C4-2B (cell line): ENCODE measurements around the gene AGAP1.

ENCODE experiments used
- H3K27ac ChIP-seq: fragments of 450-650 bp; 2 replicates; pipeline ENCODE4 v1.5.1; 2017
- ZFX ChIP-seq: fragments of 450-650 bp; IDR thresholded peaks from 2 replicates; pipeline ENCODE4 v1.6.1; 2017
- TF ChIP-seq, protein P1 (sequence below): fragments of 450-650 bp; conservative IDR thresholded peaks from 2 replicates; pipeline ENCODE4 v1.5.1; 2017; ENCODE audit warnings: mild to moderate bottlenecking

The AGAP1 gene

DNA sequence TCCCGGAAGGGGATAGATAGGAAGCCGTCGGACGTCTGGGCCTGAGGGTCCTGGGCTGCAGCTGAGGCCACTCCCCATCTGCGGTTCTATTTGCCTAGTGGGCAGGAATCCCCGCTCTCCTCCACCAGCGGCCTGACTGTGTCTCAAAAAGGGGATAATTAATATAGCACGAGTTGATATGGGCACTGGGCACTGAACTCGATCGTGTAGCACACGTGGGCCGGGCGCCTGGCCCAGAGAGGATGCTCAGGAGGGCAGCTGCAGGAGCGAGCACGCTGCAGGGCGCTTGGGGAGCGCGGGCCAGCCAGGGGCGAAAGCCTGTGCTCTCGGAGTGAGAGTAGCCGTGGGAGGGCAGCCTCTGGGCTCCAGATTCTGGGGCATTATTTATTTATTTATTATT, 683.1 kb downstream of the AGAP1 start:
- TF ChIP-seq, protein P1, sequence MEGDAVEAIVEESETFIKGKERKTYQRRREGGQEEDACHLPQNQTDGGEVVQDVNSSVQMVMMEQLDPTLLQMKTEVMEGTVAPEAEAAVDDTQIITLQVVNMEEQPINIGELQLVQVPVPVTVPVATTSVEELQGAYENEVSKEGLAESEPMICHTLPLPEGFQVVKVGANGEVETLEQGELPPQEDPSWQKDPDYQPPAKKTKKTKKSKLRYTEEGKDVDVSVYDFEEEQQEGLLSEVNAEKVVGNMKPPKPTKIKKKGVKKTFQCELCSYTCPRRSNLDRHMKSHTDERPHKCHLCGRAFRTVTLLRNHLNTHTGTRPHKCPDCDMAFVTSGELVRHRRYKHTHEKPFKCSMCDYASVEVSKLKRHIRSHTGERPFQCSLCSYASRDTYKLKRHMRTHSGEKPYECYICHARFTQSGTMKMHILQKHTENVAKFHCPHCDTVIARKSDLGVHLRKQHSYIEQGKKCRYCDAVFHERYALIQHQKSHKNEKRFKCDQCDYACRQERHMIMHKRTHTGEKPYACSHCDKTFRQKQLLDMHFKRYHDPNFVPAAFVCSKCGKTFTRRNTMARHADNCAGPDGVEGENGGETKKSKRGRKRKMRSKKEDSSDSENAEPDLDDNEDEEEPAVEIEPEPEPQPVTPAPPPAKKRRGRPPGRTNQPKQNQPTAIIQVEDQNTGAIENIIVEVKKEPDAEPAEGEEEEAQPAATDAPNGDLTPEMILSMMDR = no peak
- no peak for TF ChIP-seq ZFX
- H3K27ac ChIP-seq = no peak overlapping the region

DNA sequence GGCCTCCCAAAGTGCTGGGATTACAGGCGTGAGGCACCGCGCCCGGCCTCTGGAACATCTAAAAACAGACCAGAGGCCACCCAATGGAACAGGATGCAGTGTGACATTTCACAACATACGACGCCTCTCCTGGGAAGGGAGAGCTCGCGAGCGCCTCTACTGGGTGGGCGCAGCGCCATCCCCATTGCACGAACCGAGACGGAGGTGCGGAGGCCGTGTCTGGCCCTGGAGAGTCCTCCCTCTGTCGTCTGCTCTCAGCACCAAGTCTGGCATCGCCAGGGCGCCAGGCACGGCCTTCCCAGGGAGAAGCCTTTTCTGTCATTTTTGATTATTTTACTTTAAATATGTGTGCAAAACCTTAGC, 683.7 kb downstream of the AGAP1 start:
- TF ChIP-seq, protein P1 = no peak
- no peak for TF ChIP-seq ZFX
- no peak overlapping the region for H3K27ac ChIP-seq

- 0 out of 2 replicates have a peak overlapping the region, but pooled peaks have one; percentile 3 for H3K27ac ChIP-seq
- TF ChIP-seq ZFX = no peak
- TF ChIP-seq, protein P1 = peak; percentile 91
Measured at GRCh38 chr2:236177967-236178889, 684.4 kb downstream of the AGAP1 start.

DNA sequence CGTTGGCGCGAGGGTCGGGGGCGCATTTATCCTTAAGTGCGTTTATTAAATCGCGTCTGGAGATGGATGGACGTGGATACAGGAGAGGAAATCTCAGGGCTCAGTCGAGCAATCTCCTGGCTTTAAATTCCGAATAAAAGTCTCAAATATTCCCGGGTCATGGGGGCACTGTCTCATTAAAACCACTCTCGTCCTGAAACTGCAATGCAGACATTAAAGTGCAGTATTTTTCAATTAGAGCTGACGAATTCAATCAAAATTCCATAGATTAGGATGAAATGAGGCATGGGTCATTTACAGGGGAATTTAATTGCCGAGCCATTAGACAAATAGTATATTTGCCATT, 685.0 kb downstream of the AGAP1 start:
- no peak overlapping the region for H3K27ac ChIP-seq

DNA sequence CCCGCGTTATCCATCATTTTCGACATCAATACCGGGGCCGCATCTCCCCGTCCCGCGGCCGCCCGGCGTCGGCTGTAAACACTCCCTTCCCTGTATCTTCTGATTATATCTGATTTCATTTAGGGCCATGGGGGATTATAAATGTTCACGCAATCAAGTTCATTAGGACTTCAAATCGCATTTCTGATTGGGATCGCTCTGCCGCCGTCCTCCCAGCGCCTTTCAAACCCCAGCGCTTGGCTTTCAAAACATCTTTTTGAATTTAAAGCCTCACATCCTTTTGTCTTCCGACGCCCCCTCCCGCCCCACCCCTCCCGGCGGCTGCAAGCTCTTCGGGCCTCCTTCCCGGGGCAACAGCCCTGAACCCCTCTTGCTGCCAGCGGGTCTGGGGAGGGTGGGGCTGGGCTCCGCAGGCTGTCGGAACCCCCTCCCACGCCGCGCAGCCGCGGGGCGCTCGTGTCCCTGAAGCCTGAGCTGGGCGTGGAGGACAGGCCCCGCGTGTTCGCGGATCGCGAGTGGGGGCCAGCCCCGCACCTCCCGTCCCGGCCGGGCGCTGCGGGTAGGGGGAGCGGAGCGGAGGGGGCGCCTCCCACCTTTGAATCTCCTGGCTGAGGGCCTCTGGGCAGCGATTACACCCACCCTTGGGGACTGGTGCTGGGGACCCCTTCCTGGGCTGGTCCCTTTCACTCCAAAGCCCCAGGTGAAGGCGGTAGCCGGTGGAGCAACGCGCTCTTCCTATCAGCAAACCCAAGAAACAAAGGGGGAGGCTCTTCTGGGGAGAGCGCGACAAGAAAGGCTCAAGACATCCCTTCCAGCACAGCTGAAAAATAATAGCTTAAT, 685.6 kb downstream of the AGAP1 start:
- H3K27ac ChIP-seq = no peak overlapping the region
- TF ChIP-seq ZFX = no peak
- TF ChIP-seq, protein P1 = no peak

More for the DNA sequence above, 685.0 kb downstream of the AGAP1 start:
- TF ChIP-seq, protein P1 = no peak
- no peak for TF ChIP-seq ZFX

DNA sequence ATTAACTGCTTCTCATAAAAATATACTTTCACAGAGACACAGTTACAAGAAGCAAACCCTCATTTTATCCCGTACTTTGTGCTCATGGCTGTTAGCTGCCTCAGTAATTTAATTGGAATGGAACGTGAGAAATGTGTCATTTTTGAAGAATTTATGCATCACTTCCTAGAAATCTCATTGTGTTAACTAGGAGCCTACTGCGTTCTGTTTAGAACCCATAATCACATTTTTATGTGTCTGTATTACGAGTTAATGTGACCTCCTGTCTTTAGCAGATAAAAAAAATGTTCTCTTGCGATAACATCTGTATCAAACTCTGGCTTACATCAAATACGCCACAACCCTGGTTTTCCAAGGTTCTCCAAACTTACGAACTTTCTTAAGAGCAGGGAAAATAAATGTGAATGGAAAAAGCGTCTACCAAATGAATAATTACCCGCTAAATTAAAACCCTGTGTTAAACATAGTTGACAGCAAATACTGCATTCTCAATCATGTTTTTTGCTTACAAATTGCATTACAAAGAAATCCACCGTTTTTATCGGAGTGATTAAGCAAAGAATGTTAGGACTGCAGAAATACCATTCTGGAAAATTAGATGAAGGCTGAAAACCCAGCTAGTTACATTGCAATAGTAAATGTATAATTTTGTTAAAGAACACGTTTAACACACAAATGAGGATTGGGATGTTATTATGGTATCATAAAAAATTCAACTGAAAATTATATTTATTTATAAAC, 686.4 kb downstream of the AGAP1 start:
- H3K27ac ChIP-seq = no peak overlapping the region

More for the DNA sequence above, 686.4 kb downstream of the AGAP1 start:
- TF ChIP-seq, protein P1 = no peak
- TF ChIP-seq ZFX = no peak
